Lower leg skin (tissue), 4 donors: ENCODE results near the gene SOCS7. TPM values are rescaled to one million over a fixed set of nuclear protein-coding genes. Genes with fewer than 3 reads are reported as not detected.

Source experiments
- DNase-seq, 2 donors: peaks; one replicate each; pipeline ENCODE4 v3.0.0-alpha.2; 2019; ENCODE audit warnings: low spot score in 2 of 2
- H3K4me3 ChIP-seq: fragments of 200-600 bp; sonication (generic); 2 replicates; pipeline ENCODE4 v1.5.1; 2017; ENCODE audit warnings: mild to moderate bottlenecking, low read depth; ENCODE audit not compliant: poor library complexity, severe bottlenecking
- POLR2A ChIP-seq, 2 donors: fragments of 450-650 bp; IDR thresholded peaks; one replicate each; pipeline ENCODE4 v1.6.1; 2016 to 2017; ENCODE audit warnings: antibody characterized with exemption in 2 of 2, mild to moderate bottlenecking in 1 of 2, moderate library complexity in 1 of 2
- WGBS, 2 donors: methylation state at CpG; one replicate each; pipeline ENCODE4 v1.1.5; 2018; 5-methylcytosine and 5-hydroxymethylcytosine counted together
- intact Hi-C: fragments of 100-400 bp; cut with DNase I; formaldehyde crosslinking; loops from one replicate; pipeline ENCODE4 v1.15.0; 2023; ENCODE audit warnings: low total_unique reads
- total RNA-seq, 4 donors: library from RNA; depleted of rRNA; stranded (reverse); fragments of >200 nt; gene quantifications; one replicate each; pipeline ENCODE4 v1.1.0, GENCODE V29; 2016
- TF ChIP-seq, protein P1 (sequence below), 3 donors: fragments of 450-650 bp; IDR thresholded peaks; one replicate each; pipeline ENCODE4 v1.5.1; 2016; ENCODE audit warnings: antibody characterized with exemption in 3 of 3, mild to moderate bottlenecking in 3 of 3, moderate library complexity in 2 of 3

SOCS7 gene
- total RNA-seq, 4 donors from 2014 or later, result 14.5 to 19.9 (median 19.3) TPM

DNA sequence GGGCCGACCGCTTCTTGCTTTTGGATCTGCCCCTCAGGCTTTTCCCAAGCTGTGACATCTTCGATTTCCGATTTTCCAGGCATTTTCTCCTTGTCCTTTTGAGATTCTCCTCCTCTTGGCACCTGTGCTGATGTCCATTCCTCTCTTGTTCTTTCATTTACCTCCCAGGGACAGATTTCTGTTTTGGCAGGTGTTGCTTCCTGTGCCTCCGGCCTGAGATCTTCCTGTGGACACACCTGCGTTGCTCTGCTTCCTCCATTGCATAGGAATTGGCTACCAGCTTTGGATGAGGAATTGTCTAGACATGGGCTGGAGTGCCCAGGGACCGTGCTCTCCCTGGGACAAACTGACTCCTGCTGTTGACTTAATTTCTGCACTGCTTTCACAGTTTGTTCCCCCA lies 23.0 kb upstream of the SOCS7 start:
- 71 to 72% methylated on average over 7 of the region's 7 CpGs for WGBS, 2 donors
- no peak for TF ChIP-seq POLR2A (IDR thresholded peaks at IDR 0.05)
- TF ChIP-seq, protein P1, sequence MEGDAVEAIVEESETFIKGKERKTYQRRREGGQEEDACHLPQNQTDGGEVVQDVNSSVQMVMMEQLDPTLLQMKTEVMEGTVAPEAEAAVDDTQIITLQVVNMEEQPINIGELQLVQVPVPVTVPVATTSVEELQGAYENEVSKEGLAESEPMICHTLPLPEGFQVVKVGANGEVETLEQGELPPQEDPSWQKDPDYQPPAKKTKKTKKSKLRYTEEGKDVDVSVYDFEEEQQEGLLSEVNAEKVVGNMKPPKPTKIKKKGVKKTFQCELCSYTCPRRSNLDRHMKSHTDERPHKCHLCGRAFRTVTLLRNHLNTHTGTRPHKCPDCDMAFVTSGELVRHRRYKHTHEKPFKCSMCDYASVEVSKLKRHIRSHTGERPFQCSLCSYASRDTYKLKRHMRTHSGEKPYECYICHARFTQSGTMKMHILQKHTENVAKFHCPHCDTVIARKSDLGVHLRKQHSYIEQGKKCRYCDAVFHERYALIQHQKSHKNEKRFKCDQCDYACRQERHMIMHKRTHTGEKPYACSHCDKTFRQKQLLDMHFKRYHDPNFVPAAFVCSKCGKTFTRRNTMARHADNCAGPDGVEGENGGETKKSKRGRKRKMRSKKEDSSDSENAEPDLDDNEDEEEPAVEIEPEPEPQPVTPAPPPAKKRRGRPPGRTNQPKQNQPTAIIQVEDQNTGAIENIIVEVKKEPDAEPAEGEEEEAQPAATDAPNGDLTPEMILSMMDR (IDR thresholded peaks at IDR 0.05), result no peak
- no peak for DNase-seq
- no peak overlapping the region for H3K4me3 ChIP-seq
- intact Hi-C loops, result no loop called here

DNA sequence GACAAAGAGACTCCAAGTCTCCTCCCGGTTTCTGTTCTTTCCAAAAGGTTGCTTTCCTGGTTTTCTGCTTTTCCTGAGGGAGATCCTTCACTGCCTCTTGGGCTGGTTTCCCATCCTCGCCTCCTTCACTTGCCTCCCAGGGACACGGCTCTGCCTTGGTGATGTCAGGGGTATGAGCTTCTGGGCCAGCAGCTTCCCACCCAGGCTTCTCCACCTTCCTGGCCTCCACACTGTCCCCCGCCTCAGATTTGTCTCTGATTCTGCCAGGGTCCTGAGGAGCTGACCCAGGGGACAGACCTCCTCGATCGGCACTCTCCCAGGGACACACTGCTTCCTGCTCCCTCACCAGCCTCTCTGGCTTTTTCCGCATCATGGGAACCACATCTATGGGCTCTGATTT lies 22.4 kb upstream of the SOCS7 start:
- no peak overlapping the region for H3K4me3 ChIP-seq
- intact Hi-C loops, result no loop called here
- no peak for TF ChIP-seq POLR2A (IDR thresholded peaks at IDR 0.05)
- TF ChIP-seq, protein P1 (IDR thresholded peaks at IDR 0.05), result no peak
- no peak for DNase-seq
- 77 to 87% methylated on average over 7 of the region's 7 CpGs for WGBS, 2 donors

DNA sequence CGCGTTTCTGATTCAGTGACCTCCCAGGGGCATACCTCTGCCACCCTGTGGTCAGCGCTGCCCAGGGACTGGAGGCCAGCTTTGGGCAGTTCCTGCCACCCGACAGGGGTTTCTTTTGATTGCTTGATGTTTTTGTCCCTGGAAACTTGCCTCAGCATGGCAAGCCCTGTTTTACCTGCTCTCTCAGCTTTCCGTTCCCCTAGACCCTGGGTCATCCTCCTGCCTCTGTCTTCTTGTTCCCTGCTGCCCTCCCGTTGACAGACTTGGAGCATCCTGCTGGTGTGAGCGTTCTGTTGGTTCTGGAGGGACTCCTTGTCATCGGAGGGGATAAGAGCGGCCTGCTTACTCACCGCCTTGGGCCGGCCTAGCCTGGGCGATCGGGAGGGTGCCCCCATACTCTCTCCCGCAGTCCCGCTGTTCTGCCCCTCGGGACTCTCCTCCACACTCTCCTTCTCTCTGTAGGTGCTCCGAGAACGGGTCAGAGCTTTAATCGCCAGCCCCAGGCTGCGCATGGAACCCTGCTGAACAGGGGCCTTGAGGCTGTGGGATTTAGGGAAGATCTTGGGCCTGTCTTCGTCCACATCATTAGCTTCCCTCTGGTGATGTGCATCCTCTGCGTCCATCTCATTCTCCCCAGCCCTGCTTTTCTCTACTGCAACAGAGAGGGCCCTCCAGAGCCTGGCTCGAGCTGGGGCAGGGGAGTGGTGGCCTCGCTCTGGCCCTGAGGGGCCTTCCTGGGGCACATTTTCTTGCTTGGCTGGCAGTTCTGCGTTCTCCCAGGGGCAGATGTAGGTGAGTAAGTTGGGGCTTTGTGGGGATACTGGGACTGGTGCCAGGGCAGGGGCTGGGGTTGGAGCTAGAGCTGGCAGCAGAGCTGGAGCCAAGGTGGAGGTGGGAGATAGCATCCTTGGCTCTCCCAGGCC lies 21.6 kb upstream of the SOCS7 start:
- intact Hi-C loops, result no loop called here
- no peak for DNase-seq
- 94% methylated on average over 25 of the region's 25 CpGs for WGBS, 2 donors

DNA sequence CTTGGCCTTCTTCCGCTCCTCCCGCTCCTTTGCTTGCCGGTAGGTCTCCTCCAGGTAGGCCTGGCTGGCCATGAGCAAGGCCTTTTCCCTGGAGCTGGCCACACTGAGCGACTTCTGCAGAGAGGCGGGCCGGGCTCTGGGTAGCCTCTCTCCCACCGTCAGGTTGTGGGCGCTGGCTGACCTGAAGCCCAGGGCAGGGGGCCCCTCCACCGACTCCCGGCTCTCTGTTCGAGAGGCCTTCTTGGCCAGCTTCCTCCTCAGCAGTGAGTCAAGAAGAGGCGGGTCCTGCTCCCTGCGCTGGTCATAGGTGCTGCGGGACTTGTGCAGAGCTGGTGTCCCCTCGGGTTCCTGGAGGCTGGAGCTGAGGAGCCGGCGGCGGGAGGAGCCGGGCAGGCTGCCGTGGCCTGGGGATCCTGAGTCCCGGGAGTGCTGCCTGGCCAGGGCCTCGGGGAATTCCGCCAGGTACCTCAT lies 20.7 kb upstream of the SOCS7 start:
- intact Hi-C loops, result no loop called here
- no peak for DNase-seq
- no peak overlapping the region for H3K4me3 ChIP-seq
- TF ChIP-seq, protein P1 (IDR thresholded peaks at IDR 0.05), result no peak
- 79 to 100% methylated on average over 5 to 23 of the region's 23 CpGs for WGBS, 2 donors

More for the DNA sequence above, 21.6 kb upstream of the SOCS7 start:
- no peak overlapping the region for H3K4me3 ChIP-seq
- TF ChIP-seq POLR2A (IDR thresholded peaks at IDR 0.05), result no peak
- TF ChIP-seq, protein P1 (IDR thresholded peaks at IDR 0.05), result no peak

DNA sequence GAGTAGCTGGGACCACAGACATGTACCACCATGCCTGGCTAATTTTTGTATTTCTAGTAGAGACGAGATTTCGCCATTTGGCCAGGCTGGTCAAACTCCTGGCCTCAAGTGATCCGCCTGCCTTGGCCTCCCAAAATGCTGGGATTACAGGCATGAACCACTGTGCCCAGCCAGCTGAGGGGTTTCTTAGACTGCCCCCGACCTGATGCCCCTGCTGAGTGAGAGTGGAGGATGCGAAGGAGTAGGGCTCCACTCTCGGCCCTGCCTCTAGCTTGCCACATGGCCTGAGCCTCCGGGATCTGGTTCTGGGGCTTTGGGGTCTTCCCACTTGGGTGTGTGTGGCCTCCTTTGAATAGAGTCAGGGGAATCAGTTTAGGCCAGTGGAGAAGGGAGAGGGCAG lies 18.9 kb upstream of the SOCS7 start:
- WGBS, 2 donors, result 87 to 88% methylated on average over 7 of the region's 7 CpGs
- TF ChIP-seq, protein P1 (IDR thresholded peaks at IDR 0.05), result no peak
- TF ChIP-seq POLR2A (IDR thresholded peaks at IDR 0.05), result no peak
- DNase-seq, result no peak
- intact Hi-C loops, result no loop called here
- H3K4me3 ChIP-seq, result no peak overlapping the region
